ENCODE data around the gene SYCP2.
"Not testable (repeated sequence)": the region's sequence is repeated elsewhere in the genome, so short reads cannot be mapped to it uniquely, and the experiment has no call there.

SYCP2 gene

DNA sequence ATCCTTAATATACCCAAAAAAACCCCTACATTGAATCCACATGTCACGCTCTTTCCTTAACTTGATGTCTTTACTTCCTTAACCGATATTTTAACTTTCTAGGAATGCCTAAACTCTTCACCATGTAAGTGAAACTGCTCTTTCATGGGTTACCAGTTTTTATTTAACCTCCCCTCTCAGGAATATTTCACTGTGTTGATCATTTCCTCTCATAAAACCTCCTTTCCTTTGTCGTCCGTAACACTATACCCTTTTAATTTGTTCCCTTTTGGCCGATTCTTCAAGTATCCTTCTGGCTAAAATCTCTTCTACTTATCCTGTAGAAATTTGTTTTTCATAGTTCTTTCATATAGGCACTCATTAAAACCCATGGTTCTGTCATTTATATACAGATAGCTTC lies 24.6 kb downstream of the SYCP2 start:
- no peak for DNase-seq (ENCODE audit: low spot score)

DNA sequence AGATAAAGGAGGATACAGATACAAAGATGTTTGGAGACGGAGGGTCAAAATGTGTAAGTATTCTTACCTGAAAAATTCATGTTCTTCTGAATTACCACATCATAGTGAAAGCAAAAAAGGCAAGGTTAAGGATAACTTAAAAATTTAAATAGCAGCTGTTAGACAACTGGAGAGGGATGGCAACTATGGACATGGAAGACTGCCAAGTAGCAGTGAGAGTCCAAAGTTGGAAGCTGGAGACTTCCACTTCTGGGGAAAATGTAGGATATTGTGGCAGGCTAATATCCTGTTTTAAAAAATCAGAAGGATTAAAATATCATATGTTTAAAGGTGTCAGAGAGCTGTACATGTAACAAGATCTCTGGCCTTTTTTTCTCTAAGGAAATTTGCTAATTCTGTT lies 29.8 kb downstream of the SYCP2 start:
- DNase-seq (ENCODE audit: low spot score): no peak

DNA sequence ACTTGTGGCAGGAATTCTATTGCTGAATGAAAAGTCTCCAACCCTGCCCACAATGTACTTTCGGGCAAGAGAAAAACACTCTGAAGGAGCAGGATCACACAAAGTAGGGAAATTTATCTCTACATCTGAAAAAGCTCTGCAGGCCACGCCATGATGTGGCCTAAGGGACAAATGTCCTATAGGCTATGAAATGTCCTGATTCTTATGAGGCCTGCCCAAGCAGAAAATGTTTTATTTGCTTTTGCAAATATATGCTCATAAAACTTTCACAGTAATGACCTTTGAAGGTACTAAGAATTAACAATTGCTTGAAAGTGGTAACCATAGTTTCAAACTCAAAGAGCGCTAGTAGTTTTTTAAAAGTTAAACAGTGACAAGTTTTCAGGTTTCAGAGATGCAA lies 31.0 kb downstream of the SYCP2 start:
- no peak for DNase-seq (ENCODE audit: low spot score)

DNA sequence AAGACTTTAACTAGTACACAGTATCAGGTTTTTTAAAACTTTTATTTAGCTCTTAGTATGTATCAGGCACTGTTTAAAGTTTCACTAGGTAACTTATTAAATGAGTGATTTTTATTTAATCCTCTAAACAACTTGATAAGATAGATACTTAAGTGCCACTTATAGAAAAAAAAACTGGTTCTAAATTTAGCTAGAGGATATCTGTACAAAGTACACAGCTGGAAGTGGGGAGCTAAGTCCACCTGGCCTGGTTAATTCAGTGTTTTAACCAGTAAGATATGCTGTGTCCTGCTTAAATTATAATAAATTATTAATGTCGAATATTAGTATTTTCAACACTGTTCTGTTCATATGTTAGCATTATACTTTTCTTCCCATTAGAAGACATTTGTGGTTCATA lies 37.5 kb downstream of the SYCP2 start:
- no peak for DNase-seq (ENCODE audit: low spot score)

DNA sequence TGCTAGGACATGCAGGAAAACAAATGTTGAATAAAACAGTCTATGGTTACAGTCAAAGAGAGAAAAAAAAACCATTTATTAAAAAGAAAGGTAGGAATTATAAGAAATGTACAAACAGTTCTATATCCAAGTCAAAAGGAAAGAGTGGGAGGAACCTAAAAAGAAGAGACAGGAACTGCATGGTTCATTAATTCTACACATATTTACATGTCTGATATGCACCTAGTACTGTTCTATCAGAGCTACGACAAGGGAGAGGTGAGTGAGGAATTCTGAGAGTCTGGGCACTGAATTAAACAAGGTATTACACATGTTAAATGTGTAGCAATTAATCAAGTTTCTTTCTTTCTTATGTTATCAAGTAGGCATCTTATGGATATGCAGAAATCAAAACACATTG lies 41.9 kb downstream of the SYCP2 start:
- peak; percentile 18 for DNase-seq (ENCODE audit: low spot score)

DNA sequence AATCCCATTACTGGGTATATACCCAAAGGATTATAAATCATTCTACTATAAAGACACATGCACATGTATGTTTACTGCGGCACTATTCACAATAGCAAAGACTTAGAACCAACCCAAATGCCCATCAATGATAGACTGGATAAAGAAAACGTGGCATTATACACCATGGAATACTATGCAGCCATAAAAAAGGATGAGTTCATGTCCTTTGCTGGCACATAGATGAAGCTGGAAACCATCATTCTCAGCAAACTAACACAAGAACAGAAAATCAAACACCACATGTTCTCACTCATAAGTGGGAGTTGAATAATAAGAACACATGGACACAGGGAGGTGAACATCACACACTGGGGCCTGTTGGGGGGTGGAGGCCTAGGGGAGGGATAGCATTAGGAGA lies 43.4 kb downstream of the SYCP2 start:
- DNase-seq (ENCODE audit: low spot score): not testable (repeated sequence)

DNA sequence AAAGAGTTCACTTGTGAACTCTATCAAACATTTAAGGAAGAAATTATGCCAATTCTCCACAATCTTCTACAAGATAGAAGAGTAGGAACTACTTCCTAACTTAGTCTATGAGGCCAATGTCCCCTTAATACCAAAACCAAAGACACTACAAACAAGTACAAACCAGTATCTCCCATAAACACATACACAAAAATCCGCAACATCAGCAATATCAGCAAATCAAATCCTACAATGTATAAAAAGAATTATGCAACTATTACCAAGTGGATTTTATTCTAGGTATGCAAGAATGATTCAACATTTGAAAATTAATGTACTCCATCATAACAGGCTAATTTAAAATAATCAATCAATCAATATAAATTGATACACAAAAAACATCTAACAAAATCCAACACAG lies 45.4 kb downstream of the SYCP2 start:
- no peak for DNase-seq (ENCODE audit: low spot score)

DNA sequence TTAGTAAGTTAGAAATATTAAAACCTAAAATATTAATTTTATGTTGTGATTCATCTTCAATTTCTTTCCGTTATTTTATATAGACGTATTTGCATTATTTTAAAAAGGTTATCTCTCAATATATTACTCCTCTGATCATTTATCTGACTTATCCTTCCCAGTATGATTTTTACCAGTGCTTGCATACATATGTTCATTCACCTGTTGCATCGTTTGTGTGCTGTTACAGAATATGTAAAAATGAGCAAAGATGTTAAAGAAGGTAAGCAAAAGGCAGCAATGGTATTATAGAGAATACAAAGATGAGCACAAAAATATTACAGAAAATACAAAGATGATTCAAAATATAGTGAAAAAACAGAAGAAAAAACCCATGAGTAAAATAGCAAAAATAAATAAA lies 48.9 kb downstream of the SYCP2 start:
- no peak for DNase-seq (ENCODE audit: low spot score)

DNA sequence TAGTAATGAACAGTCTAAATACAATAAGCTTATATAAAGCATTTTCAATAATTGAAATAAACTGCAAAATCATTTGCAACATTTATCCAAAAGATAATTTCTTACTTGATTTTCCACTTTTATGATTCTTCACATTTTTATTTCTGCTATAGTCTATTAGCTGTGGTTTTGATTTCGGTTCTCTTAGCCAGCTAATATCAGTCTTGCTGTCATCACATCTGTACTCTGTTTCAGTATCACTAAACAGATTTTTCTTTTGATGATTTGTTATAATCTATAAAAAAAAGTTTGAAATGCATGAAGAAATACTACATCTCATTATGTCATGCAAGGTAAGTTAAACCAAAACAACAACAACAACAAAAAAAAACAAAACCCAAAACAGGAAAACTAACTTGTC lies 53.2 kb downstream of the SYCP2 start:
- no peak for DNase-seq (ENCODE audit: low spot score)

DNA sequence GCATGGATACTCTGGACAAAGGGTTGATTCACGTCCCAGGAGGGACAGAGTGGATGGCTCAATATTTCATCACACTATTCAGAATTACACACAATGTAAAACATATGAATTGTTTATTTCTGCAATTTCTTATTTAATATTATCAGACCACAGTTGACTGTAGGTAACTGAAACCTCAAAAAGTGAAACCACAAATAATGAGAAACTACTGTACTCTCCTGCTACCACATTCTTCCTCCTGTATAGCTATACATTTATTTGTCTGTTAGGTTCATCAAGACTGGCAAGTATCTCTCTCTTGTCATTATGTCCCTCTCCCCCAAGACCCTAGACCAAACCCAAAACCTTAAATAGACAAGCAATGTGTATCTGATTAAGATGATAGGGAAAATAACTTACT lies 60.0 kb downstream of the SYCP2 start:
- no peak for DNase-seq (ENCODE audit: low spot score)

DNA sequence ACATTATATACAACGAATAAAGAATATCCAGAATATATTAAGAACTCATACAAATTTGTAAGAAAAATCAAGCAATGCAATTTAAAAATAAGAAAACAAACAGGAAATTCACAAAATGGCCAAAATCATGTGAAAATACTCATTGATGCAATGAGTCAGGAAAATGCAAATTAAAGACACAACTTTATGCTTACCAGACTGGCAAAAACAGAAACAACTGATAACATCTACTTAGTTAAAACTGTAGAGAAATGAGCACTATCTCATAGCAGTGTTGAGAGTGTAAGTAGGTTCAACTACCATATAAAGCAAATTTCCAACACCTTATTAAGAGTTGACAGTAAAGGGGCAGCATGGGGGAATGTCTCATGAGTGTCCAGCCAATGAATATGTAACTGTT lies 62.3 kb downstream of the SYCP2 start:
- DNase-seq (ENCODE audit: low spot score): no peak

DNA sequence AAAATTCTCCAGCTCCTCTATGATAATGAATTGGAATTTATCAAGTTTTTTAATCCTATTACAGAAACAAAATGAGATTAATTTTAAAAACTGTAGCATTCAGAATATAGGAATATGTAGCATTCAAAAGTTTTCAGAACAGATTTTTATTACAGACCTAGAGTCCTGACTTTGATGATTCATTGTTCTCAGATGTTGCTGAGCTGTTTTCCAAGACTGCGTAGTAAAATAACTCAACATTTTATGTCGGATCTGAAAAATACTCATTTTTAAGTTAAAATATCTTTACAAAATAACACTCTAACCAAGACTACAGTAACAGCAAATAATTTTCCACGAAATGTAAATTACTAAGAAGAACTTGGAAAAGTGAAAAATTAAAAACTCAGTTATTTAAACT lies 67.1 kb downstream of the SYCP2 start:
- no peak for DNase-seq (ENCODE audit: low spot score)

DNA sequence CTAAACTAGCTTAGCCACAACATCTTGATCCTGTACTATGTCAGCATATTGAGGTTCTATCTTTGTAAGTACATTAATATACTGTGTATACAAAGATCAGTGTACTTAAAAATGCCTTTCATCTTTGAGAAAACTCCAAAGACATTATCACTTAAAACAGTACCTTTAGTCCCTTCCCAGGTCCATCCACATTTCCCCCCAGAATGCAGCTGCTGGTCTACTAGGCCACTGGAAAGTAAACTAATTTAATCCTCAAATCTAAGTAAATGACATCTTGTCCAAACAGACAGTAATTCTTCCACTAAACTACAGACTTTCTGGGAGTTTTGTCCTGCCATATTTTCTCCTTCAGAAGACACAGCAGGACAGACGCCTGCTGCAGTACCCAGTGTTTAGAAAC lies 68.7 kb downstream of the SYCP2 start:
- DNase-seq (ENCODE audit: low spot score): no peak

DNA sequence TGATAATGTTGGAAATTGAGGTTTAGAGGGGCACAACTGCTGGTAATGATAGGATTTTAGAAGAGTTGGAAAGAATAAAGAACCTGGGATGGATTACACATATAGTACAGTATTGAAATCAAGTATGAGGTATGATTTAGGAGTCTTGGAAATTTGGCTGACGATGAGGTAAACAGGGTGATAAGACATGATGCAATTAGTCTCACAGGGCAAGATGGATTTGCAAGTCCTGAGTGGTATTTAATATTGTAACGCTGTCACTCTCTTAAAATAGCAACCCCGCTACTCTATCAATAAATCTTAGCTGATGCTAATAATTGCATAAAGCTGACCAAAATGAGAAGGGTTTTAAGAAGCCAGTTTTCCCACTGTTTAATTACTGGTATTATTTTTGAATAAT lies 70.4 kb downstream of the SYCP2 start:
- DNase-seq (ENCODE audit: low spot score): no peak

DNA sequence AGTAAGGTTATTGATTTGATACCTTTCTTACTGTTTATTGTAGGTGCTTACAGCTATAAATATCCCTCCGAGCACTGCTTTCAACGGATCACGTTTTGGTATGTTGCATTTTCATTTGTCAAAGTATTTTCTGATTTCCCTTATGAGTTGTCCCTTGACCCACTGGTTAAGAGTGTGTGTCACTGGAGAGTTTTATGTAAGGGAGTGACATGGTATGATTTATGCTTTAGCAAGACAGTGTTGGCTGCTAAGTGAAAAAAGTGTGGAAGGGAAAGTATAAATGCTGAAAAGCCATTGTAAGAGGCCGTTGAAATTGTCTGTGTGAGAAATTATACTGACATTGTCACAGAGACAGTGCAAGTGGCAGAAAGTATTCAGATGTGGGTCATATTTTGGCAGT lies 72.0 kb downstream of the SYCP2 start:
- no peak for DNase-seq (ENCODE audit: low spot score)

DNA sequence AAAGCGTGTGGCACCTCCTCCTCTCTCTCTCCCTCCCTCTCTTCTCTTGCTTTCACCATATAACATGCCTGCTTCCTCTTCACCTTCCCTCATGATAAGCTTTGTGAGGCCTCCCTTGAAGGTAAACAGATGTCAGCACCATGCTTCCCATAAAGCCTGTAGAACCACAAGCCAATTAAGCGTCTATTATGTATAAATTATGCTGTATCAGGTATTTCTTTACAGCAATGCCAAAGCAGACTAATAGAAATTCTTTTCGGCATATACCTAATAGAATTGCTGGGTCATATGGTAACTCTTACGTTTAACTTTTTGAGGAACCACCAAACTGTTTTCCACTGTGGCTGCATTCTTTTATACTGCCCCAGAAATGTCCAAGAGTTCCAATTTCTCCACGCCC lies 75.0 kb downstream of the SYCP2 start:
- DNase-seq (ENCODE audit: low spot score): no peak

DNA sequence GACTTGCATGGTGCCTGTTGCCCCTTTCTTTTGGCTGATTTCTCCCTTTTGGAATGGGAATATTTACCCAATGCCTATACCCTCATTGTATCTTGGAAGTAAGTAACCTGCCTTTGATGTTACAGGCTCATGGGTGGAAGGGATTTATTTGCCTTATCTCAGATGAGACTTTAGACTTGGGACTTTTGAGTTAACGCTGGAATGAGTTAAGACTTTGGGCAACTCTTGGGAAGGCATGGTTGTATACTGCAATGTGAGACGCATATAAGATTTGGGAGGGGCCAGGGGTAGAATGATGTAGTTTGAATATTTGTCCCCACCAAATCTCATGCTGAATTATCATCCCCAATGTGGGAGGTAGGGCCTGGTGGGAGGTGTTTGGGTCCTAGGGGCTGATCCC lies 75.5 kb downstream of the SYCP2 start:
- DNase-seq (ENCODE audit: low spot score): no peak

DNA sequence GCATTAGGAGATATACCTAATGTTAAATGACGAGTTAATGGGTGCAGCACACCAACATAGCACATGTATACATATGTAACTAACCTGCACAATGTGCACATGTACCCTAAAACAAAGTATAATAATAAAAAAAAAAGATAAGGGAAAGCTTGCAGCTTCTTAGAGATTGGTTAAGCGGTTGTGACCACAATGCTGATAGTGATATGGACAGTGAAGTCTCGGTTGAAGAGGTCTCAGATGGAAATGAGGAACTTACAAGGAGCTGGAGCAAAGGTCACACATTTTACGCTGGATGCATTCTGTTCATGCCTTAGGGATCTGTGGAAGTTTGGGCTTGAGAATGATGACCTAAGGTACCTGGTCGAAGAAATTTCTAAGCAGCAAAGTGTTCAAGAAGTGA lies 76.5 kb downstream of the SYCP2 start:
- not testable (repeated sequence) for DNase-seq (ENCODE audit: low spot score)

DNA sequence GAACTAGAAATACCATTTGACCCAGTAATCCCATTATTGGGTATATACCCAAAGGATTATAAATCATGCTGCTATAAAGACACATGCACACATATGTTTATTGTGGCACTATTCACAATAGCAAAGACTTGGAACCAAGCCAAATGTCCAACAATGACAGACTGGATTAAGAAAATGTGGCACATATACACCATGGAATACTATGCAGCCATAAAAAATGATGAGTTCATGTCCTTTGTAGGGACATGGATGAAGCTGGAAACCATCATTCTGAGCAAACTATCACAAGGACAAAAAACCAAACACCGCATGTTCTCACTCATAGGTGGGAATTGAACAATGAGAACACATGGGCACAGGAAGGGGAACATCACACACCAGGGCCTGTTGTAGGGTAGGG lies 76.9 kb downstream of the SYCP2 start:
- not testable (repeated sequence) for DNase-seq (ENCODE audit: low spot score)

DNA sequence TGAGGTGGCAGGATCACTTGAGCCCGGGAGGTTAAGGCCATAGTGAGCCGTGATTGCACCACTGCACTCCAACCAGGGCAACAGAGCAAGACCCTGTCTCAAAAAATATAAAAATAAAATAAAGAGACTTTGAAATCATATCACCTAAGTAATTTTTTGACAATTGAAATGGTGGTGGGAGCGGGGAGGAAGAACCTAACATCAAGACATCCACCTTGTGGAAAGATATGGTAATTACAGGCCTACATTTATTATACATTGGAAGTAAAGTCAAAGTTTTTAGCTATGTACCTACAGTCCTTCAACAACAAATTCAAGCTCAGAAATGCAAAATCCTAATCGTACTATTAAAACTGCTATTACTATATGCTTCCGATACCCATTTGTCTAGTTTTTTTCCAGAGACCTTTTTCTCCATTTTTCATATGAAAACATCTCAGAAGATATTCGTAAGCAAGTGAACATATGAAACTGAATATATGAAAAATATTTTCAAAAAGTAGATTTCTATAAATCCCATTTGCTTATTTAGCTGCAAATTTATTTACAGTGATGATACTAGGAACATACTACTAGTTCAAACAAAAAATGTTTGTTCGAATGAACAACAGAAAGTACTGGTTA lies 83.3 kb downstream of the SYCP2 start:
- no peak for DNase-seq (ENCODE audit: low spot score)

DNA sequence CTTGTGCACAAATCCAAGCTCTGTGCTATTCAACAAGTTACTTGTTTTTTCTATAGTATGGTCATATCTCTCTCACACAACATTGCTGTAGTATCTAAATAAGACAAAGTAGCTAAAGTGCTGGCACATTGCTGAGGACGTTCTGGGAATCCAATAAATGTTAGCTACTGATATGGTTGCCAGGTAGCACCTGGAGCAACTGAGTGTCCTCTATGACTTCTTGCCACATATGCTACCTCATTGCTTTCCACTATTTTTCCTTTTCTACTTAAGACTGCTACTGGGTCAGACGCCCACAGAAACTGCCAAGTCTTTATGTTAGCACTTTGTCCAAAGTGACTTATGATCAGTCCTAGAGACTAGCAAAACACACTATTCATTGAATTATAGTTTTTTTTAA lies 85.3 kb downstream of the SYCP2 start:
- DNase-seq (ENCODE audit: low spot score): no peak

DNA sequence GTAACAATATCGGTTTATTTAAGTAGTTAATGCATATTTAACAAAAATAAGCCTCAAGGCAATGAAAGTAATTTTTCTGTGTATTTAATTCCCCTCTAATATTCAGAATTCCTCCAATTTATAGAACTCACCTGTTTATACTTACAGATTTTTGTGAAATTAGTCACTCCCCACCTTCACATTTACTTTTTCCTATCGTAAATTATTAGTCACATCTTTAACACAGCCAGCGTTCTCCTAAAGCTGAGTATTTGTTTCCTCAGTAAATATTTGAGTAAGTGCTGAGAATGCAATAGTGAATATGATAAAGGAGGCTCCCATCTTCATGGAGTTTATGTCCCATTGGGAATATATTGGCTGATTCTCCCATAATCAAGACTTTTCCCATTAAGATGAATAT lies 88.0 kb downstream of the SYCP2 start:
- no peak for DNase-seq (ENCODE audit: low spot score)

DNA sequence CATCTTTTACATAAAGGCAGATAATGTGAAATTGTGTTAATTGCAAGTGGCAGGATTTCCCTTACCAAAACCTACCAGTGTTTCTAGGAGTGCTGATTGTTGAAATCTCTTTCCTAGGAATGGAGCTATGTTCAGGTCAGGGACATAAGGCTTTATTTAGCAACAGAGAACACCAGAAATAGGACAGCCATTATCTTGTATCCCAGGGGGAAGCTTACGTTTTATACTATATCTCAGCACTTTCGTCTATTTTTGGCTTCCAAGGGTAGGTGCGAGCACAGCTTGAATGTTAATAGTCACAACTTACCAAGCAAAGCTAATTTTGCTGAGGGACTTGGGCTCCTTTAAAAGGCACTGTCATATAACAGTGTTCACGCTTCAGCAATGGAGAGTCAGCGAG lies 94.0 kb downstream of the SYCP2 start:
- DNase-seq (ENCODE audit: low spot score): no peak

DNA sequence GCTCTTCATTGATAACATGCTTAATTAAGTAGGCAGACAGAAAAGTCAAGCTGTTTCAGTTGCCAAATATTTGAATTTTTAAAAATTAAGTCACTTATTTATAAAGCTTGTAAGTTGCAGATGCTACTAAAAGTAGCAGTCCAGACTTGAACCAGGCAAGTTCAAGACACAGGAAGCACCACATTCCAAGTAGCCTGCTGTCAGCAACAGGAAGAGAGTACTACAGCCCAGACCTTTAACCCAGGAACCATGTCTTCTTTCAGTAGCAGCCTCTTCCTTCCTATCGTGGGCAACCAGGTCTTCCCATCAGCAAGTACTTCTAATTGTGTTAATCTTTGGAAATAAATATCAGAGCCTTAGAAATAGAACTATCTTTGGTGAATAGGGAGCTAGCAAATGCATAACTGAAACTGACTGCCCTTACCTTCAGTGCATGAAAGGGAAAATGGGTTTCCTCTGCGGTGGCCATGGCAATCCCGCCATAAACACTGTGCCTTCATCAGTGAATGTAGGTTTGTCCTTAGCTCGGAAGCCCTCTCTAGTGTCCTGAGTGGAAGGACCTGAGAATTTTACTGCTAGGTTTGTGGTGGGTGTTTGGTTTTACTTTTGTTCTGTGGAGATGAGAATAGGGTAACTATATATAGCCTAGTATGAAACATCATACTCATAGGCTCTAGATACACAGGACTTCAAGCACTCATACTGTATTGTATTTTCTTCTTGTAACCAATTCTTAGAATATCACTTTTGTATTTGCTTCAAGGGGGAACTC lies 95.6 kb downstream of the SYCP2 start:
- DNase-seq (ENCODE audit: low spot score): no peak
